Measurements from ENCODE around the gene AP2S1.

Gene AP2S1

GRCh38 chr19:46797881-46798280 is 52.8 kb downstream of the AP2S1 start:
- DNase-seq, result no peak

- DNase-seq, result no peak
Observed at GRCh38 chr19:46791944-46792343, 58.7 kb downstream of the AP2S1 start.

GRCh38 chr19:46789371-46789770 is 61.3 kb downstream of the AP2S1 start:
- no peak for DNase-seq

- no peak for DNase-seq
Observed at GRCh38 chr19:46788968-46789338, 61.7 kb downstream of the AP2S1 start.

DNA sequence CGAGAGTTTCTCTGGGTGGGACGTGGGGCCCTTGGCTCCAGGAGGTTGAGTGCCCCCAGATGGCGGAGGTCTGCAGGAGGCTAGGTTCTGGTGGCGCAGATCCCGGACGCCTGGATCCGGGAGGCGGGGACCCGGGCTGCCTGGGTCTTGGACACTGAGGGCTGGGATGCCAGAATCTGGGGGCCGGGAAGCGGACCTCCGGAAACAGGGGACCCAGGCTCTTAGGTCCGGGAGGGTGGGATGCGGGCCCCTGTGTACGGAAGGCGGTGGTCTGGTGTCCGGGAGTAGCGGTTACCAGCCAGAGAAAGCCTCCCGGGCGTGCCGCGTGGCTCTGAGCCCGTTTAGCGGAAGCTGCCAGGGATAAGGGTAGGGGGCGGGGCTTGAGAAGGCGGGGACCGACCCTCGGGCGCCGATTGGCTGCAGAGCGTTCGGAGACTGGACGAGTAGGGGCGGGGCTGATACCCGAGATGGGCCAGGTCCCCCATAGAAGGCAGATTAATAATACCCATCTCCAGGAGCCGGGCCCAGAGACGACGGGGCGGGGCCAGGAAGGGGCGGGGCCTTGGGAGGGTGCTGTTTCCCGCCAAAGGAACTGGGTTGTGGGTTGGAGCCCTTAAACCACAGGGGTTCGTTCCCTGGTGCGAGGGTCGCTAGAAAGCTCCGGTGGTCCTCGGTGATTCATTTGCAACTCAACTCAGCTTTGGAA is 62.2 kb downstream of the AP2S1 start, which contains the start of gene SLC1A5:
TSS of gene SLC1A5 (minus strand) at position 333 of the 706 bp plus-strand sequence. CDS start 629 bp downstream, outside the sequence.
- DNase-seq, result peak; percentile 91
